Testis (tissue), 3 donors: ENCODE data around the gene CCL28. TPM values are rescaled to one million over a fixed set of nuclear protein-coding genes. Genes with fewer than 3 reads are reported as not detected.
A peak's percentile ranks its signal among the peaks of the same experiment; 100 is the strongest.

Source experiments
- DNase-seq: peaks from one replicate; pipeline ENCODE4 v3.0.0-alpha.2; 2019
- H3K27ac ChIP-seq, 2 donors: fragments of 200-600 bp; sonication (generic); one replicate each; pipeline ENCODE4 v1.5.1; 2019
- H3K27me3 ChIP-seq: fragments of 200-600 bp; sonication (generic); one replicate; pipeline ENCODE4 v1.5.1; 2019
- H3K36me3 ChIP-seq: fragments of 200-600 bp; sonication (generic); one replicate; pipeline ENCODE4 v1.5.1; 2017; ENCODE audit warnings: low read depth; ENCODE audit errors: missing control alignments
- H3K4me1 ChIP-seq: fragments of 200-600 bp; sonication (generic); one replicate; pipeline ENCODE4 v1.5.1; 2019
- H3K4me3 ChIP-seq, 2 donors: fragments of 200-600 bp; sonication (generic); one replicate each; pipeline ENCODE4 v1.5.1; 2017 to 2019
- H3K9me3 ChIP-seq: fragments of 200-600 bp; sonication (generic); one replicate; pipeline ENCODE4 v1.5.1; 2017
- CTCF ChIP-seq, 3 experiments: fragments of 450-650 bp in 2 of 3; fragments of 200-600 bp in 1 of 3; sonication (generic) in 1 of 3; IDR thresholded peaks; one replicate each; pipeline ENCODE4 v1.5.1; 2016 to 2019; ENCODE audit warnings: antibody characterized with exemption in 3 of 3, mild to moderate bottlenecking in 2 of 3, moderate library complexity in 1 of 3
- POLR2A ChIP-seq: fragments of 450-650 bp; IDR thresholded peaks from one replicate; pipeline ENCODE4 v1.6.1; 2017; ENCODE audit warnings: antibody characterized with exemption, mild to moderate bottlenecking, moderate library complexity
- WGBS, 2 donors: methylation state at CpG; one replicate each; pipeline ENCODE4 v1.1.5; 2018; 5-methylcytosine and 5-hydroxymethylcytosine counted together
- intact Hi-C: fragments of 100-400 bp; cut with DNase I; formaldehyde crosslinking; loops from one replicate; pipeline ENCODE4 v1.15.1; 2023; ENCODE audit warnings: low total_unique reads
- polyA plus RNA-seq: library from polyadenylated mRNA; stranded (reverse); fragments of 350-450 nt; fragmentation: Illumina TruSeq; extraction: RNeasy Lipid Tissue Mini Kit (QIAGEN cat#74804); gene quantifications from one replicate; pipeline ENCODE4 v1.2.3, GENCODE V29; 2014; ENCODE audit warnings: low read depth, low replicate concordance; ENCODE audit not compliant: insufficient read depth
- total RNA-seq, 2 donors: library from RNA; depleted of rRNA; stranded (reverse); fragments of >200 nt; gene quantifications; one replicate each; pipeline ENCODE4 v1.2.3, GENCODE V29; 2016

CCL28 gene
- total and polyA plus RNA-seq, 3 donors from 2014 or later = 3.8 to 7.6 (median 5.6) TPM

- WGBS, 2 donors = 50 to 60% methylated on average over 1 of the region's 1 CpG
- H3K27me3 ChIP-seq = no peaks in the 10 kb centered on the region
- intact Hi-C loops = no loop called here
Observed at GRCh38 chr5:43390471-43390870, 21.7 kb downstream of the CCL28 start.

GRCh38 chr5:43389679-43390329, 22.4 kb downstream of the CCL28 start:
- TF ChIP-seq CTCF (IDR thresholded peaks at IDR 0.05) (peak; percentile 72 to 86 (median 72)), POLR2A (no peak)
- no peaks in the 10 kb centered on the region for H3K27me3 ChIP-seq
- no peaks in the 10 kb centered on the region for H3K9me3 ChIP-seq
- 35 to 39% methylated on average over 4 of the region's 4 CpGs for WGBS, 2 donors
- intact Hi-C loops = no loop called here
- DNase-seq = peak; percentile 80
- H3K27ac ChIP-seq = no peak overlapping the region
- no peak overlapping the region for H3K4me3 ChIP-seq
- no peaks in the 10 kb centered on the region for H3K36me3 ChIP-seq
- no peaks in the 10 kb centered on the region for H3K4me1 ChIP-seq

More at GRCh38 chr5:43390471-43390870, 21.7 kb downstream of the CCL28 start:
- no peak for TF ChIP-seq POLR2A
- TF ChIP-seq CTCF (IDR thresholded peaks at IDR 0.05) = no peak
- Histone ChIP-seq H3K9me3 (no peaks in the 10 kb centered on the region), H3K4me3 (no peak overlapping the region), H3K4me1 (no peaks in the 10 kb centered on the region), H3K27ac (no peak overlapping the region), H3K36me3 (no peaks in the 10 kb centered on the region)
- DNase-seq = no peak

- DNase-seq = no peak
Observed at GRCh38 chr5:43386960-43387362, 25.2 kb downstream of the CCL28 start.

GRCh38 chr5:43376496-43377140, 35.6 kb downstream of the CCL28 start:
- no peak for DNase-seq
- Histone ChIP-seq H3K27me3 (no peaks in the 10 kb centered on the region), H3K9me3 (no peaks in the 10 kb centered on the region), H3K36me3 (no peaks in the 10 kb centered on the region), H3K4me3 (no peak overlapping the region), H3K4me1 (no peaks in the 10 kb centered on the region), H3K27ac (no peak overlapping the region)
- 58% methylated on average over 1 of the region's 1 CpG for WGBS, 2 donors
- no peak for TF ChIP-seq CTCF (IDR thresholded peaks at IDR 0.05)
- no peak for TF ChIP-seq POLR2A
- intact Hi-C loops = no loop called here

More at GRCh38 chr5:43386960-43387362, 25.2 kb downstream of the CCL28 start:
- no peaks in the 10 kb centered on the region for H3K36me3 ChIP-seq
- H3K27ac ChIP-seq = no peak overlapping the region
- no peaks in the 10 kb centered on the region for H3K27me3 ChIP-seq
- TF ChIP-seq CTCF (IDR thresholded peaks at IDR 0.05) (no peak), POLR2A (no peak)
- WGBS, 2 donors = 72 to 76% methylated on average over 3 of the region's 3 CpGs
- H3K4me3 ChIP-seq = no peak overlapping the region
- H3K9me3 ChIP-seq = no peaks in the 10 kb centered on the region
- no peaks in the 10 kb centered on the region for H3K4me1 ChIP-seq
- intact Hi-C loops = no loop called here

GRCh38 chr5:43371821-43372220, 40.4 kb downstream of the CCL28 start:
- Histone ChIP-seq H3K9me3 (no peaks in the 10 kb centered on the region), H3K4me3 (no peak overlapping the region), H3K27ac (no peak overlapping the region), H3K36me3 (no peaks in the 10 kb centered on the region), H3K27me3 (no peaks in the 10 kb centered on the region), H3K4me1 (no peaks in the 10 kb centered on the region)
- intact Hi-C loops = no loop called here
- no peak for TF ChIP-seq POLR2A
- TF ChIP-seq CTCF (IDR thresholded peaks at IDR 0.05) = no peak
- no peak for DNase-seq
